ENCODE measurements around the gene THUMPD3. TPM values are rescaled to one million over a fixed set of nuclear protein-coding genes. Genes with fewer than 3 reads are reported as not detected.

Gene THUMPD3
- total RNA-seq, 2 experiments from 2014 or later: 63.0 to 65.5 TPM

Other genes starting within 250 kb of the THUMPD3 start
- under 1 TPM; 0.11 to 0.99 TPM for gene SRGAP3, start 113.4 kb upstream of the THUMPD3 start, total RNA-seq
- 100 to 1,000 TPM in 1 of 2 experiments, 10 to 100 TPM in 1; 98.0 to 101 TPM for gene SETD5, start 34.6 kb downstream of the THUMPD3 start, total RNA-seq
- not detected for gene LHFPL4, start 190.8 kb downstream of the THUMPD3 start, total RNA-seq

Data from activated CD8-positive, alpha-beta memory T cell treated with anti-CD3 and anti-CD28 coated beads for 36 hours (primary cell).